Measurements from ENCODE around the gene RPS21.

Gene RPS21

GRCh38 chr20:62364911-62365736, 21.8 kb upstream of the RPS21 start:
- H3K4me3 ChIP-seq (ENCODE audit: control insufficient read depth, low read depth, low read length) = no peak overlapping the region
- no peak for TF ChIP-seq CTCF (IDR thresholded peaks at IDR 0.05; ENCODE audit: control insufficient read depth, insufficient read depth, low read depth, low read length, missing control alignments)
- no peak for DNase-seq (ENCODE audit: low read depth)

GRCh38 chr20:62365814-62366369, 21.0 kb upstream of the RPS21 start:
- peak overlapping the region; percentile 41 for H3K4me3 ChIP-seq (ENCODE audit: control insufficient read depth, low read depth, low read length)
- no peak for DNase-seq (ENCODE audit: low read depth)
- no peak for TF ChIP-seq CTCF (IDR thresholded peaks at IDR 0.05; ENCODE audit: control insufficient read depth, insufficient read depth, low read depth, low read length, missing control alignments)

GRCh38 chr20:62366370-62367135, 20.4 kb upstream of the RPS21 start:
- no peak for DNase-seq (ENCODE audit: low read depth)

GRCh38 chr20:62367136-62367632, 19.7 kb upstream of the RPS21 start, which contains the start of gene LAMA5:
LAMA5 (minus strand) TSS chr20:62367312; CDS start chr20:62367245, 67 bp downstream.
- H3K4me3 ChIP-seq (ENCODE audit: control insufficient read depth, low read depth, low read length) = peak within 1 kb of the TSS; percentile 41
- DNase-seq (ENCODE audit: low read depth) = no peak
- TF ChIP-seq CTCF (IDR thresholded peaks at IDR 0.05; ENCODE audit: control insufficient read depth, insufficient read depth, low read depth, low read length, missing control alignments) = no peak

More at GRCh38 chr20:62366370-62367135, 20.4 kb upstream of the RPS21 start:
- peak overlapping the region; percentile 41 for H3K4me3 ChIP-seq (ENCODE audit: control insufficient read depth, low read depth, low read length)
- TF ChIP-seq CTCF (IDR thresholded peaks at IDR 0.05; ENCODE audit: control insufficient read depth, insufficient read depth, low read depth, low read length, missing control alignments) = no peak

GRCh38 chr20:62367633-62368391, 19.1 kb upstream of the RPS21 start:
- TF ChIP-seq CTCF (IDR thresholded peaks at IDR 0.05; ENCODE audit: control insufficient read depth, insufficient read depth, low read depth, low read length, missing control alignments) = no peak
- peak overlapping the region; percentile 18 for H3K4me3 ChIP-seq (ENCODE audit: control insufficient read depth, low read depth, low read length)
- DNase-seq (ENCODE audit: low read depth) = no peak

All from AG09309 (cell line).